SK-N-SH (cell line): ENCODE measurements around the gene COL25A1.

Source experiments
- CTCF ChIP-seq: fragments of 200-600 bp; sonication (generic); IDR thresholded peaks from 2 replicates; pipeline ENCODE4 v1.6.1; 2017; ENCODE audit warnings: antibody characterized with exemption, mild to moderate bottlenecking, moderate library complexity
- TAF1 ChIP-seq: IDR thresholded peaks from 2 replicates; pipeline ENCODE4 v1.6.1; 2012; ENCODE audit warnings: low read depth, mild to moderate bottlenecking, low read length, moderate library complexity, borderline replicate concordance

DNA sequence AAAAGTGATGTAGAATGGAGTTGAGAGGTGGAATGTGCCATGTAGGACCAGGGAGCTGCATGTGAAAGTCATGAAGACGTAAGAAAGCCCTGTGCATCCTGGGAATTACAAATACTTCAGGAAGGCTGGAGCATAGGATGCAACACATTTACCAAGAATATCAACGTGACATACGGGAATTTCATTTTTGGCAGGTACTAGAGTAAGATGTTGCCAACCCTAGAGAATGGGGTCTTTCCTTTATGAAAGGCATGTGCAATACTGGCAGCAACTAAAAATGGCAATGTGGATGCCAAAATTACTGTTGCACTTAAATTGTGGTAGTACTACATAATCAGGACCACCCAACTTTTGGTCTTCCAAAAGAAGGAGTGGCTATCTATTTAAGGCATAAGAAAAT, 188.0 kb downstream of the COL25A1 start:
- TF ChIP-seq CTCF, result no peak
- no peak for TF ChIP-seq TAF1
